A673 (cell line): ENCODE data around the gene SOX10. TPM values are rescaled to one million over a fixed set of nuclear protein-coding genes. Genes with fewer than 3 reads are reported as not detected.
A peak's percentile ranks its signal among the peaks of the same experiment; 100 is the strongest.

Source experiments
- BruUV-seq: library from RNA; stranded (reverse); fragments of 400-500 nt; replicated peaks from 2 replicates; lab custom pipeline; 2021; lab: Mats Ljungman, UMichigan
- CTCF ChIA-PET: fragments of 300-600 bp; sonication (Branson Sonifier 250); formaldehyde crosslinking; loops from one replicate; lab custom pipeline; 2022; ENCODE audit warnings: antibody characterized with exemption; lab: Charles Lee
- POLR2A ChIA-PET: fragments of 300-600 bp; sonication (Branson Sonifier 250); formaldehyde crosslinking; loops from one replicate; lab custom pipeline; 2022; ENCODE audit warnings: antibody characterized with exemption; ENCODE audit not compliant: low non-redundant PET; lab: Charles Lee
- DNase-seq: peaks from one replicate; pipeline ENCODE4 v3.0.0-alpha.2; 2015; ENCODE audit warnings: low spot score
- H3K27ac ChIP-seq: fragments of 200-600 bp; sonication (generic); 2 replicates; pipeline ENCODE4 v1.5.1; 2016; ENCODE audit warnings: mixed run types, low read depth, mild to moderate bottlenecking, mixed read lengths, antibody characterized with exemption, low read length; ENCODE audit not compliant: poor library complexity, severe bottlenecking
- H3K27me3 ChIP-seq: fragments of 200-600 bp; sonication (generic); replicated peaks from 2 replicates; pipeline ENCODE4 v1.6.1; 2017; ENCODE audit warnings: mixed run types, low read depth, mild to moderate bottlenecking, mixed read lengths, antibody characterized with exemption, low read length; ENCODE audit not compliant: insufficient read depth, poor library complexity
- H3K36me3 ChIP-seq: fragments of 200-600 bp; sonication (generic); 2 replicates; pipeline ENCODE4 v1.6.1; 2016; ENCODE audit warnings: mixed run types, mild to moderate bottlenecking, mixed read lengths, antibody characterized with exemption, low read length; ENCODE audit not compliant: insufficient read depth, poor library complexity, severe bottlenecking
- H3K4me1 ChIP-seq: fragments of 200-600 bp; sonication (generic); 2 replicates; pipeline ENCODE4 v1.6.1; 2017; ENCODE audit warnings: mixed run types, mild to moderate bottlenecking, mixed read lengths, antibody characterized with exemption, low read length; ENCODE audit not compliant: insufficient read depth, poor library complexity, severe bottlenecking
- H3K4me3 ChIP-seq: fragments of 200-600 bp; sonication (generic); 2 replicates; pipeline ENCODE4 v1.5.1; 2016; ENCODE audit warnings: low read depth, mixed run types, mild to moderate bottlenecking, mixed read lengths, low read length; ENCODE audit not compliant: poor library complexity, severe bottlenecking
- H3K9me3 ChIP-seq: fragments of 200-600 bp; sonication (generic); 2 replicates; pipeline ENCODE4 v1.6.1; 2016; ENCODE audit warnings: mixed run types, low read depth, mild to moderate bottlenecking, mixed read lengths, antibody characterized with exemption, low read length; ENCODE audit not compliant: poor library complexity, severe bottlenecking
- CTCF ChIP-seq: fragments of 300-800, 200-600 bp; sonication (generic); conservative IDR thresholded peaks from 2 replicates; pipeline ENCODE4 v1.5.1; 2017; ENCODE audit warnings: low read depth, mild to moderate bottlenecking, antibody characterized with exemption, low read length, moderate library complexity, mixed read lengths
- EZH2 ChIP-seq: fragments of 200-600 bp; sonication (generic); IDR thresholded peaks from 2 replicates; pipeline ENCODE4 v1.6.1; 2017; ENCODE audit warnings: borderline replicate concordance, low read depth, mild to moderate bottlenecking, mixed read lengths, antibody characterized with exemption, low read length; ENCODE audit not compliant: poor library complexity, severe bottlenecking
- intact Hi-C: fragments of 100-400 bp; cut with micrococcal nuclease; formaldehyde crosslinking; loops from one replicate; pipeline ENCODE4 v1.10.0; 2022; ENCODE audit not compliant: unreplicated experiment
- total RNA-seq: library from RNA; stranded (reverse); gene quantifications from 2 replicates; pipeline ENCODE4 v1.2.3, GENCODE V29; 2021

The SOX10 gene
- total RNA-seq, 1 experiment from 2014 or later = not detected

GRCh38 chr22:37933711-37934376, 50.5 kb downstream of the SOX10 start:
- peak; percentile 98 for DNase-seq
- peak overlapping the region; percentile 36 for H3K27ac ChIP-seq
- peaks cover 10% of the 10 kb centered on the region for H3K36me3 ChIP-seq
- TF ChIP-seq CTCF (peak; percentile 99), EZH2 (no peak)
- ChIA-PET POLR2A (no interaction called here), CTCF (interaction anchor here (0.6 to 0.7 kb wide), 2 partner anchors 27 to 90 kb away, joined by 3 read pairs; partner anchors contain the start of gene ANKRD54)
- no TSS peak for BruUV-seq
- no peaks in the 10 kb centered on the region for H3K27me3 ChIP-seq
- no peaks in the 10 kb centered on the region for H3K9me3 ChIP-seq
- no peak overlapping the region for H3K4me3 ChIP-seq
- peaks cover 7% of the 10 kb centered on the region for H3K4me1 ChIP-seq
- intact Hi-C loops = loop anchor here (1.0 kb wide), 1 partner anchor 19 kb away; the partner anchor contains the start of genes C22orf23 and POLR2F

GRCh38 chr22:37932821-37933578, 51.4 kb downstream of the SOX10 start:
- Histone ChIP-seq H3K27ac (peak overlapping the region; percentile 36), H3K36me3 (peaks cover 10% of the 10 kb centered on the region), H3K9me3 (no peaks in the 10 kb centered on the region), H3K4me1 (peaks cover 7% of the 10 kb centered on the region), H3K4me3 (no peak overlapping the region), H3K27me3 (no peaks in the 10 kb centered on the region)
- TF ChIP-seq CTCF = no peak
- no peak for TF ChIP-seq EZH2
- no peak for DNase-seq
- no TSS peak for BruUV-seq
- CTCF ChIA-PET = no interaction called here
- intact Hi-C loops = no loop called here
- POLR2A ChIA-PET = no interaction called here

- no peaks in the 10 kb centered on the region for H3K27me3 ChIP-seq
- H3K27ac ChIP-seq = no peak overlapping the region
- no peak overlapping the region for H3K4me3 ChIP-seq
- no peaks in the 10 kb centered on the region for H3K9me3 ChIP-seq
- no peak for TF ChIP-seq CTCF
- TF ChIP-seq EZH2 = no peak
- no peak for DNase-seq
- peaks cover 7% of the 10 kb centered on the region for H3K4me1 ChIP-seq
- intact Hi-C loops = no loop called here
- BruUV-seq = no TSS peak
- ChIA-PET POLR2A (no interaction called here), CTCF (no interaction called here)
- H3K36me3 ChIP-seq = peaks cover 10% of the 10 kb centered on the region
Observed at GRCh38 chr22:37932401-37932800, 52.0 kb downstream of the SOX10 start.
